Left renal pelvis (tissue), 4 donors: ENCODE data around the gene OR6N2. TPM values are rescaled to one million over a fixed set of nuclear protein-coding genes. Genes with fewer than 3 reads are reported as not detected.

ENCODE experiments used
- DNase-seq, 4 donors: peaks; one replicate each; pipeline ENCODE4 v3.0.0-alpha.2; 2013; ENCODE audit warnings: low read depth in 4 of 4, low spot score in 3 of 4
- polyA plus RNA-seq, 4 donors: library from polyadenylated mRNA; unstranded; fragments of 120-200 nt; gene quantifications; one replicate each; pipeline ENCODE4 v1.2.1, GENCODE V29; 2013; ENCODE audit not compliant: insufficient read length in 4 of 4

OR6N2 gene
- polyA plus RNA-seq, 4 donors: not detected

GRCh38 chr1:158771950-158772866 lies 8.8 kb downstream of the OR6N2 start, which contains the start of gene OR6N1:
OR6N1 (minus strand) TSS chr1:158772195; CDS start chr1:158766682, 5,513 bp downstream.
- no peak for DNase-seq

- DNase-seq: no peak
Observed at GRCh38 chr1:158754420-158754819, 26.6 kb downstream of the OR6N2 start, which contains the start of gene OR6K6. OR6K6 (plus strand) TSS chr1:158754720; CDS start chr1:158754888, 168 bp downstream.

GRCh38 chr1:158752155-158752712 lies 28.8 kb downstream of the OR6N2 start:
- no peak for DNase-seq

GRCh38 chr1:158735848-158736247 lies 45.2 kb downstream of the OR6N2 start:
- no peak for DNase-seq

DNA sequence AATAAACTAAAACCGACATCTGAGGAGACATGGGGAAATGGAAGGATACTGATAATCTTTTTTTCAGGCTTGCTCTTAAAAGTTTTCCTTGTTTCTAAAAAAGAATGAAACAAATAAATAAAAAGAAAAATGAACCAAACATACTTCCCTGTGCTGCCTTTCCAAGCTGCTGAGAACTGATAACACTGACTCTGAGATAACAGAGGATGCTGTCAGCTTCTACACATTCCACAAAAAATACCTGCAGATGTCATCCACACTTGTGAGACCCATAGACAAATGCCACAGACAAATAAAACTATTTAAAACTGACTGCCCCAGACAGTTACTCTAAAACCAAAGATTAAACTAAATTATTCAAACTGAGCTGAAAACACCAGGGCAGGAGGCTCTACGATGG lies 48.5 kb downstream of the OR6N2 start:
- no peak for DNase-seq

GRCh38 chr1:158731707-158732106 lies 49.3 kb downstream of the OR6N2 start:
- no peak for DNase-seq

DNA sequence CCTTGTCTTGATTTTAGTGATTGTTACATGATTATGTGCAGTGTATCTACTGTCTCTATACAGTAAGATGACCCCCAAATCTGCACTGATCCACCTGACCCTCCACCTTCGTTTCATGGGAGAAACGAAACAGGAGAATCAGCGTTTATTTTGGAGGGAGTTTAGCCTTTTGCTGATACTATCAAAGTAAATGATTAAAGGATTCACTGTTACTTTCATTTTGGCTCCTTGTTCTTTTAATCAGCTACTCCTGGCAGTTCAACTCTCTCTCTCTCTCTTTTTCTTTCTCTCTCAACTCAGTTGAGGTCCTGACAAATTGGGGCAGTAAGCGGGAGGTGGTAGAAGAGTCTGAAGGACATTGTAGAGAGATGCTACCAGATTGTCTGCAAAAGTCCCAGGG lies 50.6 kb downstream of the OR6N2 start:
- DNase-seq: no peak

GRCh38 chr1:158728510-158729225 lies 52.3 kb downstream of the OR6N2 start:
- DNase-seq: no peak

DNA sequence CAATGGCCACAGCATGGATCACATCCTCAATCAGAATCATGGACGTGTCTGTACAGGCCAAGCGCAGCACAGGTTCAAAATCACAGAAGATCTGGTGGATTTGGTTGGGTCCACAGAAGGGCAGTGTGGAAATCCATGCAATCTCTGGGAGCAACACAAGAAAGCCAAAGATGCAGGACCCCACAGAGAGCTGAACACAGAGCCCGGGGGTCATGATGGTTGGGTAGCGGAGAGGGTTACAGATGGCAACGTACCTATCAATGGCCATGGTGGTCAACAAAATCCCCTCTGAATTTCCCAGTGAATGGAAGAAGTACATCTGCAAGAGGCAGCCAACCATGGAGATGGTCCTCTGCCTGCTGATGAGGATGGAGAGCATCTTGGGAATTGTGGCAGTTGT lies 56.6 kb downstream of the OR6N2 start:
- DNase-seq: no peak

Other genes with a start within 250 kb of the OR6N2 start
- gene OR6Y1, start 226.8 kb downstream of the OR6N2 start, polyA plus RNA-seq: under 1 TPM in 1 of 4 donors, not detected in 3; 0.03 TPM
- gene OR6P1, start 210.6 kb downstream of the OR6N2 start, polyA plus RNA-seq: not detected
- not detected for gene OR10X1, start 201.3 kb downstream of the OR6N2 start, polyA plus RNA-seq
- gene OR10Z1, start 175.9 kb downstream of the OR6N2 start, polyA plus RNA-seq: under 1 TPM in 3 of 4 donors, not detected in 1; 0.03 to 0.26 (median 0.03) TPM
- 10 to 100 TPM in 1 of 4 donors, 1 to 10 TPM in 3; 1.1 to 11.4 (median 1.4) TPM for gene SPTA1, start 94.5 kb downstream of the OR6N2 start, polyA plus RNA-seq
- gene OR6K2, start 80.6 kb downstream of the OR6N2 start, polyA plus RNA-seq: not detected
- gene OR6K3, start 60.5 kb downstream of the OR6N2 start, polyA plus RNA-seq: under 1 TPM in 3 of 4 donors, not detected in 1; 0.08 to 0.13 (median 0.10) TPM
- not detected for gene OR6K6, start 26.5 kb downstream of the OR6N2 start, polyA plus RNA-seq
- gene OR6N1, start 9.0 kb downstream of the OR6N2 start, polyA plus RNA-seq: not detected
- gene MNDA, start 50.1 kb upstream of the OR6N2 start, polyA plus RNA-seq: 1 to 10 TPM; 3.3 to 5.4 (median 5.0) TPM
- gene PYHIN1, start 150.3 kb upstream of the OR6N2 start, polyA plus RNA-seq: under 1 TPM in 3 of 4 donors, not detected in 1; 0.11 to 0.45 (median 0.21) TPM
- 10 to 100 TPM; 66.4 to 94.3 (median 68.5) TPM for gene IFI16, start 228.7 kb upstream of the OR6N2 start, polyA plus RNA-seq